ENCODE measurements around the gene ENDOD1.

The ENDOD1 gene

DNA sequence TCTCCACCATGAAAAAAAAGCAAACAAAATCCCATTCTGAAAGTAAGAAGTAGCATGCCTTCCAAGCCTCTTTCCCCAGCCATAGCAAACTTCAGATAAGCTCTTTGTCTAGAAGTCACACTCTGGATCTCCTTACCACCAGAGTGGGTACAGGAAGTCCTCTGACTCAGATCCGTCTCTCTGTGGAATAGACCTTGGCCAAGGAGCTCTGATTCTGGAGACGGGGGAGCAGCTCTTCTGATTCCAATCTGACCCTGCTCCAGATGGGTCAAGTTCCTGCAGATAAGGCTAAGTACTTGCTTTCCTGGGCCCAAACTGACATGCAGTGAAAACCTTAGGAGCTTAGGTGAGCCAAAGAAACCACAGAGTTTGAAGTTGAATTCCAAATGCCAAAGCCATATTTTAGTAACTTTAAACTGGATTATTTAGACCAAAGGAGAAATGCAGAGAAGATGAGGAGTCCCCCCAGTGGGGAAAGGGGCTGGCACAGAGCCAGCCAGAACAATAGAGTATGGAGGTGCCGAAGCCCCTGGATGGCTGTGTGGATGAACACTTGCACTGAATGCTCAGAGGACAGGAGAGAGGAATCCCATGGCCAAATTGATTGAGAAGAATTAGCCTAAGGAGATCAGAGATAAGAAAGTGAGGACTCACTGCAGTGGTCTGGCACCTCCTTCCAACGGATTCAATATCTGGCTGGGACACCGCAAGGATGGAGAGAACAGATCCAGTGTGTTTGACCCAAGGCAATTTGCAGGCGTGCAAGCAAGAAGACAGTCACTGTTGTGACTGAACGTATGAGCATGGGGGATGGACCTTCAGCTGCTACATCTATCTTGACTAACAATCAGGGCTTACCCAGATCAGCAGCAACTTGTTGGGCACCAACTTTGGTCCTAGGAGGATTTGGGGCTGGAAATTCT is 54.9 kb downstream of the ENDOD1 start:
- peak; percentile 54 for DNase-seq (ENCODE audit: low read depth)

DNA sequence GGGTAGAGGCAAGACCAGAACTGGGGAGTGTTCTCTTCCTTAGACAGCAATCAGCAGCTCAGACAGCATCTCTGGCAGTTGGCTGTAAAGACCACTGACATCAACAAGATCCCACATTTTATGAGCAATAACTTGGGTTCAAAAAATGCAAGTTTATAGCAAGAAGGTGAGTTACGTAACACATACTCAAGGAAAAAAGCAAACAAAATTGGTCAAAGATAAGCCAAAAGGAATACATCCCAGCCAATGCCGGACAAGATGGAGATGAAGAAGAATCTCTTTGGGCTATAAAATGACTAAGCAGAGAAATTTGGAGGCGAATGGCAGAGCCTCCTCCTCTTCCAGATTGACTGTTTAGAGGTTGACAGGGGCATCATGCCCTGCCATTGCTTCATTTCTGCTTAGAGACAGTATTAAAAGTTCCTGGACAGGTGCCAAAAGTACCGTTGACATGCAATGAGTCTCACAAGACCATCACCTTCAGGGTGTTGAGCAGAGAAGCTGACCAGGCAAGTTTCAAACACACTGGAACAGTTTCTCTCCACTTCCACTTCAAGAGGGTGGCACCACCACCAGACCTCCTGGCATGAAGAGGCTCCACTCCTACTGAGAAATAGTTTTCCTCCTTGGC is 55.9 kb downstream of the ENDOD1 start:
- peak; percentile 59 for DNase-seq (ENCODE audit: low read depth)

DNA sequence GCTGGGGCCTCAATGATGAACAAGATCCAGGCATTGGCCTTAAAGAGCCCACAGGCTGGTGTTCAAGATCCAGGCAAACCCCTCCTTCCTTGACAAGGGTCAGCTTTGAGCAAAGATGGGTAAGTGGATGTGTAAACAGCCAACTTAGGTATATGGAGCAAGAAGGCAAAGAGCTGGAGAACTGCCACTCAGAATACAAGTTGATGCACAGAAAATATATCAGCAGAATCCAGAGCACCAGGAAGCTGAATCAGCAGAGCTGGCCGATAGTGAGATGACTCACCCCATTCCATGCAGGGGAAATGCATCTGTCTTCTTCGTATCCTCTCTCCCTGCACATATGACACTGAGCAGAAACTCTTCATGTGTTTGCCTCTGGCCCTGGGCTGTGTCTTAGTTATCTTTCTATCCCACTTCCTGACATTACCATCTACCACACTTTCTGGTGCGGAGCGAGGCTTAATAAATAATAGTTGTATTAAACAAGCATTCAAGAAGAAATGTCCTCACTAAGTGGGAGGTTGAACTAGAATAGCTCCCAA is 57.8 kb downstream of the ENDOD1 start:
- DNase-seq (ENCODE audit: low read depth), result peak; percentile 99

DNA sequence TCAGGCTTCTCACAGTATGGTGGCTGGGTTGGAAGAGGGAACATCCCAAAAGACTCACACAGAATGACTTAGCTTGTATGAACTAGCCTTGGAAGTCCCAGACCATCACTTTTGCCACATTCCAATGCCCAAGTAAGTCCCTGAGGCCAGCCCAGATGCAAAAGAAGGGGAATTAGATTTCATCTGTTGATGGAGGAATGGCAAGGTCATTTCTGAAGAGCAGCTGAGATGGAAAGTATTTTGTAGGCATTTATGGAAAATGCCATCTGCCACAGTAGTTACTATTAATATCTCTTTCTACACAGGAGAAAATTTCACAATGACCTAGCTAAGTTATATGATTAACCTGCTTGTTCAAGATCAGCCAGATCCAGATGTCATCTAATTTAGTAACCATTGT is 58.8 kb downstream of the ENDOD1 start:
- DNase-seq (ENCODE audit: low read depth), result peak; percentile 61

DNA sequence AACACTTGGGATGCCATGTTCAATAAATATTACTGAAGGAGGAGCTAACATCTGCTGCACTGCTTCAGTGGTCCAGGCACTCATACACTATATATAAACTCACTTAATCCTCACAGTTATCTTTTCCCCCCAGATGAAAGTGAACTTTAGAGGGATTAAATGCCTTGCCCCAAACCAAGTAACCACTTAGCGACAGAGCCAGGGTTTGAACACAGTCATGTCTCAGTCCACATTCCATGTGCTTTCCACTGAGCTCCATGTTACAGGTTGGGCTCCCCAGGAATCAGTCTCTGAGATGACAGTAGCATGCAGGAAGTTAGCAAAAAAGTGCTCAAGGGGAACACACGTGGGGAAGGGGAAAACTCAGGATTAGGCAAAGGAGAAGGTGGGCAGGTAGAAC is 59.3 kb downstream of the ENDOD1 start:
- DNase-seq (ENCODE audit: low read depth), result no peak

DNA sequence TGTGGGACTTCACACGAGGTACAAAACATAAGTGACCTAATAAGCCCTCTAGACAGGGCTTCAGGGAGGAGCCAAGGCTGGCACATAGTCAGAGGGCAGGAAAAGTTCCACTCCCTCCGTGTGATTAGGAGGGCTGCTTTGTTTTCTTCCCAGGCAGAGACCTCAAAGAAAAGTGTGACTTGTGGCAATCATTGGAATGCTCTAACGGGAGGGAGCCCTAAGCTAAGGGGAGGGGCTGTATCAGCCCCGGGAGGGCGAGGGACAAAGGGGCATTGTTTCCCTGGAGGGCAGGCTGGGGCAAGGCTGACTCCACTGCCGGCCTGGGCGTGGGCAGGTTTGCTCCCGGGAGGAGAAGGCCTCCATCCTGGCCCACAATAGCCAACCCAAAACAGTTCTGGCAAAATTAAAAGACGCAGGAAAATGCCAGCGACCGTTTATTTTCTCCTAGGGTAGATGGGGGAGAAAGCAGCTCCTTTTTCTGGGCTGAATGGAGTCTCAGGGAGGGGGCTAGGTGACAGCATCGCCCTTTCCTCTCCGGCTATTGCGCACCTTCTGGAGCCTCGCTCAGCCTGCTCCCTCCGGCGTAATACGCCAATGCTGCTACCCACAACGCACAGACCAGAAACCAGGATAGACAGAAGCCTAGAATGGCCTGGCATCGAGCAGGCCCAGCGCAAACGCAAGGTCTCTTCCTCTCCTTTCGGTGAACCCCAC is 60.2 kb downstream of the ENDOD1 start:
- peak; percentile 38 for DNase-seq (ENCODE audit: low read depth)

DNA sequence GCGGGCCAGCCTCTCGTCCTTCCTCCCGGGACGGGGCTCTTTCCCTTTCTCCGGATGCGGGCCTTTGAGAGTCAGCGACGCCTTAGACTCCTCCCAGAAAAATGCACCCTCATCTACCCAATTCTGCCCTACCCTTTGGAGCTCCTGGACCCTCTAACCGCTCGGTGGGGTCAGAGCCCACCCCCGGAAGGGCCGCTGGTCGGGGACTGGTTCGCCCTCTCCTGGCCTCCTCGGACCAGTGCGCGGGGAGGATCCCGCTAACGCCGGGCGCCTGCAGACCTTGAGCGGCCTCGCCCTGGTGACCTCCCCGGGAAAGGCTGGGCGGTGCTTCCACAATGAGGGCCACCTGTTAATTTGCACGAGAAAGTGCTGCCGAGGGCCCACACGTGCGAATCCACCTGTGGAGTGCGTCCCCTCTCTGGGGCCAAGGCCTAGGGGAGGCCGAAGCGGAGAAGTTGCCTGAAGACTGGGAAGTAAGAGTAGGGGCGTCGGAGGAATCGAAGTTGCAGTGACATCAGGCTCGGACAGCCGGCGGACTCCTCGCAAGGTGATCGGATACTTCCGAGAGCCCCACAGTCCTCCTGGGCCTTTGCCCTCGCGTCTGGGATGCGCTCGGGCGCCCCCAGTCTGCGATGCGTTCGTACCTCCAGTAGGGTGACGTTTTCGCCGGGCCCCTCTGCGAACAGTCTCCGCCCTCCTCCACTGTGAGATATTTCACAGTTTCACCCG is 61.5 kb downstream of the ENDOD1 start:
- DNase-seq (ENCODE audit: low read depth), result peak; percentile 81

DNA sequence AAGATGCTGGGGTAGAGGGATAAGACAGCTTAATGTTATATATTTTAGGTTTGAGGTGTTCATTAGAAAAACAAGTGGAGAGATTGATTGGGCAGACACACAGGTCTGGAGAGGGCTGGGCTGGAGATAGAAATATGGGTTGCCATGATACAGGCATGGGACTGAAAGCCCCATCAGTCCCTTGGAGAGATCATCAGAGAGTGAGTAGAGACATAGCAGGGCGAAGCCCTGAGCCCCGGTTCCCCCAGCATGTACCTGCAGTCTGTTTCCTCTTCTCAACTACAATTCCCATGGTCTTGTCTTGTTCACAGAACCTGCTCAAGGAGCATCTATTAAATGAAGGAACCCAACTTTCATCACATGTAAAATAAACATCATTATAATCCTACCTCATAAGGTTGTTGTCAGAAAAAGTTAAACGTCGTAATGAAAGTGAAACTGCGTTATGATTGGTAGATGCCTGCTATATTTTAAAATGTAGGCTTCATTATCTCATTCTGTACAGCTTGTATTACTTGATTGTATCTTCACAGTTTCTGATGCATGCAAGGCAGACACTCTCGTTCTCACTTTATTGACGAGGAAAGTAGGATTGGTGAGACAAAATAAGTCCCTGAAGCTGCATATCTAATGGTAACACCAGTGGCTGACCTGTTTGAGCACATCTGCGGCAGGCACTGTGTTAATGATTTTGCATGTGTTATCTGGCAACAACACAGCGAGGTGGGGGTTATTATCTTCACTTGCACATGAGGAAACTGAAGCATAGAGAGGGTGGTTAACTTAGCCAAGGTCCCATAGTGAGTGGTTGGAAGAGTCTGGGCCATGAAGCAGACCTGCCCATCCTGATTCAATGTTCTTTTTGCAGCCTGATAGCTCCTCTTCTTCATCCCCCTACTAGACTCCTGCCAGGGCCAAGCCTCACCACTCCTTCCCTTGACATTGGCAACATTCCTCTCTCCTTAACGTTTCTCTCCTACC is 63.5 kb downstream of the ENDOD1 start:
- DNase-seq (ENCODE audit: low read depth), result no peak

DNA sequence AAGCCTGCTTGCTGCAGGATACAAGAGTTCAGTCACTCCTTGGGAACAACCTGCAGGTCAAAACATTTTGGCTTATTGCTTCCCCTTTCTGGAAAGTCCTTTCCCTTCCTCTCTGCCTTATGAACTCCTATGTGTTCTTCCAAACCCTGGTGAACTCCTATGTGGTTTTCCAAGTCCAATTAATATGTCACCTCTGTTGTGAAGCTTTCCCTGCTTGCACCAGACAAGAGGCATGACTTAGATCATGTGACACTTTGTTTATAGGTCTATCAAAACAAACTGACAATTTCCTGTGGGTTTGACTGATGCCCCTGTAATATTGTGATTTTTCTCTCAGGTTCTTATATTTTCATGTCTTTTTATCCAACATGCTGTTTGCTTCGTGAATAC is 64.2 kb downstream of the ENDOD1 start:
- DNase-seq (ENCODE audit: low read depth), result no peak

DNA sequence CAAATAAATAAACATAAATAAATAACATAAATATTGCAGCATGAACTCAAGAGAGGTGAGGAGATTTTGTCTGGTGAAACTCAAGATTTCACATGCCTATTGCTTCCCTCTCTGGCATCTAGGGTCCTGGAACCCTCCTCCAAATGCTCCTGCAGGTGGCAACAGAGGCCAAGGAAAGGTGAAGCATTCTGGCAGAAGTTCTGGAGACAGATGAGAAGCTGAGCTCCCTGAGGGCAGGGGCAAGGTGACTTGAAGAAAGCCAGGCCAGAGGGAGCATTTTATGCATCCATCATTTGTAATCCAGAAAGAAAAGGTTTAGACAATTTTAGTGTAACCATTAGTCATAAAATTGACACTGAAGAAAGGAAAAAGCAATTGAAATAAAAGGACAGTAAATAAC is 64.9 kb downstream of the ENDOD1 start:
- peak; percentile 52 for DNase-seq (ENCODE audit: low read depth)

DNA sequence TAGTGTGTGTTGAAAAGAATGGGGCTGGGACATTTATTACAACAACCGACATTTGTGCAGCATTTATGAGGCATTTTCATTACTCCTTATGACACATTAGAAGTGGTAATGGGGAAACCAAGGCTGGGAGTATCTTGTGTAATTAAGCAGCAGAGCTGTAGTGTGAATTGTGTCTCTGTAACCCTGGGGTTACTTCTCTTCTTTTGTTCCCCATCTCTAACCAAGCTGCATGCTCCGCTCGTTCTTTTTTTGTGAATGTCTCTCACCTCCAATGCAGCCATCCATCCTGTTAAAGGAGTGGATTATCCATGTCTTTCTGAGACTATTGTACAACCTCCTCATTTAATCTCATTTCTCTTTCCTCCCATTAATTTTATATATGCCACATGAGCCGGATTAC is 65.7 kb downstream of the ENDOD1 start:
- DNase-seq (ENCODE audit: low read depth), result no peak

DNA sequence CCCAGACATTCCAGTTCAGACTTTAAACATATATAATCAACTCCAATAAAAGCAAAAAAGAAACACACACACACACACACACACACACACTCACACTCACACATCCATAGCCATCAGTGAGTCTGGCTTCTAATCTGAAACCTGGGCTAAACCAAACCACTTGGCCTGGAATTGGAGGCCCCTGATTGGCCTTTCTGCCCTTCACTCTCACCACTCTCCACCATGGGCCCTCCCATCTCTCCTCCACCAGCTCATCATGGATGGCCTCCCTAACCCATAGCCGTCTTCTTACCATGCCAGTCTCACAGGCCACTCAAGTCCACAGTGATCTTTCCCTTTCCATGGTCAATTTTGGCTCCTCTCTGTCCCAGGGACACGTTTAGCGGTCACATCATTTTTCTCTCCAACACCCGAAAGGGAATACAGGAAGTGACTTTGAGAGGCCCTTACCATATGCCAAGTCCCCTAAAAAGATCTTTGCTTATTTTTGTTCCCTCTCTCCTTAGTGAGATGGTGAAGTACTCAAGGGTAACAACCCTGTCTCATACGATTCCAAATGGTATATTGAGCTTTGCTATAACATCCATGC is 66.6 kb downstream of the ENDOD1 start:
- DNase-seq (ENCODE audit: low read depth), result no peak

DNA sequence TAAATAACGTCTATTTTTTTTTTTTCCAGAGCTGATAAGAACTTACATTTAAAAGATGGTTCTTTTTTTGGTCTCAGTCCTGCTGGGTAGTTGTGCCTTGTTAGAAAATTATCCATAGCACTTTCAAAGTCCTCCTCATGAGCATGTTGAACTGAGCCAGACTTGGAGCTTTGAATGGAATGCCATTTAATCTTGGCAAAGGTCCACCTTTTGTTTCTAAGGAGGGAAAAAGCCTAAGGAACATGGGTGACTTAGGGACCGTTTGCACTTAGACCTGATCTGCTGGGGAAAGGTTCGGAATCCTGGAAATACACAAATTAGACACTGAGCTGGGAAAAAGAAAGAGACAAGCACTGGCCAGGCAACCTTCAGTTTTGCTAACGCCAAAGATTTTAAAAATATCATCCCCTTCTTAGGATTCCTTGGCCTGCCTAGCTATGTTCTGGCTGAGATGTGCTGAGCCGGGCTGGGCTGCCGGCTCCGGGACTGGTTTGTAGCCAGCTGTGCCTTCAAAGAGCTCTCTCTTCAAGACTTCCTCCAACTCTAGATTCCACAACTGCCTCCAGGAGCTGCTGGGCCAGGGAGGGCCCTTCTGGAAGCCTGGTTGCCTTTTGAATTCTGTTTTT is 67.4 kb downstream of the ENDOD1 start:
- DNase-seq (ENCODE audit: low read depth), result no peak

DNA sequence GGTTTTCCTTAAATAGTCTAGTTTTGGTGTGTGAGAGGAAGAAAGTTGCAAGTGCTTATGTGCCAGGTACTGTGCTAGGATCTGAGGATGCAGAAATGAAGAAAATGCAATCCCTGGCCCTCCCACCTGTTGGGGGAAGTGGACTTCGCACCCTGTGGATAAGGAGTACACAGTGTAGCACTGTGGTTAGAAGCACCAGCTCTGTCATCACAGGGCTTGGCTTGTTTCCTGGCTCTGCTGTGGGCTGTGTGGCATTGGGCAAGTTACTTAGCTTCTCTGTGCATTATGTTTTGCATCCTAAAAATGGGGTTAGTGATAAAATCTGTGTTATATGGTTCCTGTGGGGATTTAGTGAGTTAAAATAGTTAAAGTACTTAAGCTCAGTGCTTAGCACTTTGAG is 68.2 kb downstream of the ENDOD1 start:
- no peak for DNase-seq (ENCODE audit: low read depth)

DNA sequence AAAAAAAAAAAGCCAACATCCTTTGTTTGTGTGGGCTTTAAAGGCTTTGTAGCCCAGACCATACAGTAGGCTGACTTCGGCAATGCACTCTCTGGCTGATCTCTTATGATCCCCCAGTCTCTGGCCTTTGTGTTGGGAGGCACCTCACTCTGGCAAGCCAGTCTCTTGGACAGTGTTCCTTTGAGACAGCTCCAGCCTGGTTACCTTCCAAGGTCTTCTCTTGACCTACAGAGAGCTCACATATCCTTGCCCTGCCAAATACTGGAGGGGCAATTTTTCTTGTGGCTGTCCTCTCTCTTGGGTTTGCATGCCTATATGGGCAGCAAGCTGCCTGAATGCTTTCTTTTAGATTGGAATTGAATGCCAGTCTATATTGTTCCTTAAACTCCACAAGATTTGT is 71.6 kb downstream of the ENDOD1 start:
- DNase-seq (ENCODE audit: low read depth), result no peak

DNA sequence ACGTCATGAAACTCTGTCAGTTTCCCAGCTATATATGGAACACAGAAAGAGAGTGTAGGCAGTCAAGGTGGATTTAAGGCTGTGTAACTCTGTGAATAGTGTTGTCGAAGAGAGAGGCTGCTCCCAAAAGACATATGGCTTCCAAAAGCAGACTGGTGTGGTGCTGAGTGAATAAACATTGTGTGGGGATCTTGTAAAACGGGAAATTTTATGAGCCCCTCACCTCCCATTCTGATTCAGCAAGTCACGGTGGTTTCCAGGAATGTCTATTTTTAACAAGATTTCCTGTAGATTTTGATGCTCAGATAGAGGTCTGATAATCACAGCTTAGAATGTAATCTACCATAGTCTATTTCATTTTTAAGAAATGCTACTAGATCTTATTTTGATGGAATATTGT is 73.5 kb downstream of the ENDOD1 start:
- no peak for DNase-seq (ENCODE audit: low read depth)

DNA sequence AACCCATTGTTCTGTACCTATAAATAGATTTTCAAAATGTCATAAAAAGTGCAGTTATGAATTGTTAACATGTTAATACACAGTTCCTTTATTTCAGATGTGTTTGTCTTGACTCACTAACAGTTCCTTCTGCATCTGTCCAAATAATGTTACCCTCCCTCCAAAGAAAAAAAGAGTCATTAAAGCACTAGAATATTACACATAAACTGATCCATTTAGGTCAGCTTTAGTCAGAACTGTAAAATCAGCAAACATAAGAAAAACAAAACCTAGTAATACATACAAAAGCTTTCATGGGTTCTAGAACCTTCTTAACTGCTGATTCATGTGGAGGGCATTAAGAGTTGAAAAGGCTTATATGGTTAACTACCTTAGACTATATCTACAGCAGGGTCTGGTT is 76.0 kb downstream of the ENDOD1 start:
- no peak for DNase-seq (ENCODE audit: low read depth)

DNA sequence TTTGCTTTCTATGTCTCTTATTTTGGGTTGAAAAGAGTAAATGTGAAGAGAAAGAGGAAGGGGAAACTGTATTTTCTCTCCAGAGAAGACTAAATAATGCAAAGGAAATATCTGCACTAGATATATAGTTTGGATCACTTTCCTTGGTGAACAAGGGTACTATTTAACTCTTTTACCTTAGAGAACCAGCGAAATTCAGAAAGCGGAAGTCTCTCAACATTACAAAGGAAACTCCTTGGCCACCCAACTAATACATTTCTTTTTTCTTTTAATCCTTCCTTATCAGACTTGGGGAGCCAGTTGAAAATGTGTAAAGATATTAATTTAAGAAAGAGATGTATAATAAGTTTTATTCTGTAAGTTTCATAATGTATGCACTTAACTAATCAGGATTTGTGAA is 77.1 kb downstream of the ENDOD1 start:
- no peak for DNase-seq (ENCODE audit: low read depth)

DNA sequence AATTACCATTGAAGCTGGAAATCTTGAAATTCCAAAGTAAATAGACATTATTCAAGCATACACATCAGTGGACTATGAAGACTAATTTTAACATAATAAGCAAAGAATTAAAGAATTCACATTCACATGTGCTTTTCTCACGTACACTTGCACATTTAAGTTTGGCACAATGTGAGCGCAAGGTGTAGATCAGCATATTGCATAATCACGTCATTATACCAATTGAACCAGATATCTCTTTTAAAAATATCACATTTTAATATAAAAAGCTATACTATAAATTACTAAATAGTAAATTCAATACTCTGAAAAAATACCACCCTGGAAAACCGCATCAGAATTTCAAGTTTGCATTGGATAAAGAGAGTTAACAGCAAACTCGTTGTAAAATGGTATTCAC is 80.6 kb downstream of the ENDOD1 start:
- DNase-seq (ENCODE audit: low read depth), result no peak

DNA sequence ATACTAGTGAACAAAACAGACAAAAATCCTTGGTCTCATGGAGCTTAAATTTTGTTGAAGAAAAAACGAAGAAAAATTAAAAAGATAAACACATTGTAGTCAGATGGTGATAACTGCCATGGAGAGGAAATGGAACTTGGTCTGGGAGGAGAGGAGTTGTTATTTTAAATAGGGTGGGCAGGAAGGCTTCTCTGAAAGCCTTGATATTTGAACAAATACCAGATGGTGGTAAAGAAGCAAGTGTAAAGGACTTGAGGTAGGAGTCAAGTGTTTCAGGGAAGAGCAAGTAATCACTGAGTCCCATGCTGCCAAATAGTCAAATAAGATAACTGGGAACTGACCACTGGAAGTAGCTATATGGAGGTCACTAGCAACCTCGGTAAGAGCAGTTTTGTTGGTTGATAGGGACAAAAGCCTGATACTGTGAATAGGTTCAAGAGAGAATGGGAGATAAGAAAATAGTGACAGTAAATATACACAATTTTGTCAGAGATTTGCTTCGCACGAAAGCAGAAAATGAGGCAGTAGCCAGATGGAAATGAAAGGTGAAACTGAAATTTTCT is 86.3 kb downstream of the ENDOD1 start:
- no peak for DNase-seq (ENCODE audit: low read depth)
